Fibroblast of pulmonary artery (primary cell): Measurements from ENCODE around the gene KRTAP21-3.

ENCODE experiments used
- DNase-seq: peaks from one replicate; pipeline ENCODE4 v3.0.0-alpha.2; 2010; ENCODE audit warnings: low read depth
- H3K4me3 ChIP-seq: replicated peaks from 2 replicates; pipeline ENCODE4 v1.5.1; 2011; ENCODE audit warnings: low read depth, mild to moderate bottlenecking, control low read depth, low read length, moderate library complexity
- CTCF ChIP-seq: IDR thresholded peaks from 2 replicates; pipeline ENCODE4 v1.5.1; 2011; ENCODE audit warnings: mild to moderate bottlenecking, control low read depth, low read length, inconsistent platforms; ENCODE audit errors: missing control alignments

Gene KRTAP21-3

GRCh38 chr21:30710499-30710898 is 8.1 kb downstream of the KRTAP21-3 start:
- no peak overlapping the region for H3K4me3 ChIP-seq
- no peak for DNase-seq
- no peak for TF ChIP-seq CTCF

- no peak for TF ChIP-seq CTCF
- no peak for DNase-seq
- H3K4me3 ChIP-seq: no peak overlapping the region
Measured at GRCh38 chr21:30707409-30707808, 11.2 kb downstream of the KRTAP21-3 start.

GRCh38 chr21:30695956-30696355 is 22.6 kb downstream of the KRTAP21-3 start:
- DNase-seq: no peak
- H3K4me3 ChIP-seq: no peak overlapping the region
- TF ChIP-seq CTCF: no peak

- TF ChIP-seq CTCF: no peak
- no peak for DNase-seq
- H3K4me3 ChIP-seq: no peak overlapping the region
Measured at GRCh38 chr21:30689822-30690221, 28.8 kb downstream of the KRTAP21-3 start.

- no peak for TF ChIP-seq CTCF
- H3K4me3 ChIP-seq: no peak overlapping the region
- DNase-seq: no peak
Measured at GRCh38 chr21:30684506-30684905, 34.1 kb downstream of the KRTAP21-3 start.

GRCh38 chr21:30680586-30680985 is 38.0 kb downstream of the KRTAP21-3 start:
- TF ChIP-seq CTCF: no peak
- DNase-seq: no peak
- H3K4me3 ChIP-seq: no peak overlapping the region

- no peak overlapping the region for H3K4me3 ChIP-seq
Measured at GRCh38 chr21:30676737-30677136, 41.8 kb downstream of the KRTAP21-3 start.

More at GRCh38 chr21:30676737-30677136, 41.8 kb downstream of the KRTAP21-3 start:
- no peak for DNase-seq
- no peak for TF ChIP-seq CTCF
